ENCODE results near the gene F13A1. TPM values are rescaled to one million over a fixed set of nuclear protein-coding genes. Genes with fewer than 3 reads are reported as not detected.

Gene F13A1
- total RNA-seq, 1 donor, result not detected

- no peak overlapping the region for H3K4me3 ChIP-seq (ENCODE audit: low read depth, low read length)
- TF ChIP-seq CTCF (IDR thresholded peaks at IDR 0.05; ENCODE audit: insufficient read depth, low read length), result no peak
- no peak for DNase-seq (ENCODE audit: low read depth)
Observed at GRCh38 chr6:6333501-6333900, 13.0 kb upstream of the F13A1 start.

- no peak for TF ChIP-seq CTCF (IDR thresholded peaks at IDR 0.05; ENCODE audit: insufficient read depth, low read length)
- no peak for DNase-seq (ENCODE audit: low read depth)
- no peak overlapping the region for H3K4me3 ChIP-seq (ENCODE audit: low read depth, low read length)
Observed at GRCh38 chr6:6332811-6333244, 12.4 kb upstream of the F13A1 start.

GRCh38 chr6:6331946-6332601 lies 11.6 kb upstream of the F13A1 start:
- no peak for DNase-seq (ENCODE audit: low read depth)
- TF ChIP-seq CTCF (IDR thresholded peaks at IDR 0.05; ENCODE audit: insufficient read depth, low read length), result no peak
- no peak overlapping the region for H3K4me3 ChIP-seq (ENCODE audit: low read depth, low read length)

- DNase-seq (ENCODE audit: low read depth), result no peak
- TF ChIP-seq CTCF (IDR thresholded peaks at IDR 0.05; ENCODE audit: insufficient read depth, low read length), result no peak
- H3K4me3 ChIP-seq (ENCODE audit: low read depth, low read length), result no peak overlapping the region
Observed at GRCh38 chr6:6331393-6331792, 10.9 kb upstream of the F13A1 start.

- DNase-seq (ENCODE audit: low read depth), result no peak
- TF ChIP-seq CTCF (IDR thresholded peaks at IDR 0.05; ENCODE audit: insufficient read depth, low read length), result no peak
Observed at GRCh38 chr6:6330407-6330806, 9.9 kb upstream of the F13A1 start.

GRCh38 chr6:6328451-6328850 lies 8.0 kb upstream of the F13A1 start:
- DNase-seq (ENCODE audit: low read depth), result no peak
- TF ChIP-seq CTCF (IDR thresholded peaks at IDR 0.05; ENCODE audit: insufficient read depth, low read length), result no peak
- no peak overlapping the region for H3K4me3 ChIP-seq (ENCODE audit: low read depth, low read length)

More at GRCh38 chr6:6330407-6330806, 9.9 kb upstream of the F13A1 start:
- H3K4me3 ChIP-seq (ENCODE audit: low read depth, low read length), result no peak overlapping the region

GRCh38 chr6:6323352-6323751 lies 2.9 kb upstream of the F13A1 start:
- DNase-seq (ENCODE audit: low read depth), result no peak
- TF ChIP-seq CTCF (IDR thresholded peaks at IDR 0.05; ENCODE audit: insufficient read depth, low read length), result no peak
- H3K4me3 ChIP-seq (ENCODE audit: low read depth, low read length), result no peak overlapping the region

Data from fibroblast of the aortic adventitia (primary cell).